Mesothelial cell of epicardium (in vitro differentiated cells): ENCODE measurements around the gene PRKG1. TPM values are rescaled to one million over a fixed set of nuclear protein-coding genes. Genes with fewer than 3 reads are reported as not detected.

Source experiments
- DNase-seq, 2 experiments: peaks; one replicate each; pipeline ENCODE4 v3.0.0; 2021; ENCODE audit warnings: low spot score in 2 of 2; ENCODE audit not compliant: unreplicated experiment in 2 of 2
- H3K27ac Mint-ChIP-seq: 2 replicates; pipeline ENCODE4 v1.8.0; 2021; ENCODE audit warnings: mixed read lengths
- H3K27me3 Mint-ChIP-seq: 2 replicates; pipeline ENCODE4 v1.8.0; 2021; ENCODE audit warnings: low read depth, mixed read lengths
- H3K36me3 Mint-ChIP-seq: 2 replicates; pipeline ENCODE4 v1.8.0; 2021; ENCODE audit warnings: mixed read lengths
- H3K4me1 Mint-ChIP-seq: 2 replicates; pipeline ENCODE4 v1.8.0; 2021; ENCODE audit warnings: mixed read lengths
- H3K4me3 Mint-ChIP-seq: 2 replicates; pipeline ENCODE4 v1.8.0; 2021; ENCODE audit warnings: mild to moderate bottlenecking, moderate library complexity, mixed read lengths
- H3K9me3 Mint-ChIP-seq: 2 replicates; pipeline ENCODE4 v1.8.0; 2021; ENCODE audit warnings: mixed read lengths
- total RNA-seq: library from RNA; stranded (reverse); gene quantifications from 3 replicates; pipeline ENCODE4 v1.2.1, GENCODE V29; 2021
- TF ChIP-seq, protein P1 (sequence below): fragments of 200-600 bp; sonication (generic); IDR thresholded peaks from one replicate; pipeline ENCODE4 v1.5.0; 2021; ENCODE audit warnings: antibody characterized with exemption; ENCODE audit not compliant: unreplicated experiment

The PRKG1 gene
- total RNA-seq, 1 donor from 2014 or later, result 37.0 TPM

DNA sequence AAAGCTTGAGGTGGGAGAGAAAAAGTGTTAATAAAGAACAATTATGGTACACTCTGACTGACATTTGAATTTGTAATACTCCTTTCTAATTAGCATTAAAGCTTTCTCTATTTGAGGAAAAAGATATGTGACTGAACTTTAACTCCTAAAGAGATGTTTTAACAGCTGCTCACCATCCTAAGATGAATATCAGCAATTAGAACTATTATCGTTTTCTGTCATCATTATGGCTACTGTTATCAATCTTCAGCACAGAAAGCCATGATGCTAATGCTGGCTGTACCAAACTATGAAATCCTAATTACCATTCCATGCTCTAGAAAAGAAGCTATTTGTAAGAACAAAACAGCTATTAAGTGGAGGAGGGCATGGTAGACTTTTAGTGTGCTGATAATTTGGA, 853.9 kb downstream of the PRKG1 start:
- Mint-ChIP-seq H3K27me3 (no peaks in the 10 kb centered on the region), H3K27ac (no peak overlapping the region), H3K4me3 (no peak overlapping the region), H3K4me1 (peaks cover 1% of the 10 kb centered on the region), H3K9me3 (peaks cover 15% of the 10 kb centered on the region), H3K36me3 (peaks cover 13% of the 10 kb centered on the region)
- no peak for DNase-seq
- TF ChIP-seq, protein P1, sequence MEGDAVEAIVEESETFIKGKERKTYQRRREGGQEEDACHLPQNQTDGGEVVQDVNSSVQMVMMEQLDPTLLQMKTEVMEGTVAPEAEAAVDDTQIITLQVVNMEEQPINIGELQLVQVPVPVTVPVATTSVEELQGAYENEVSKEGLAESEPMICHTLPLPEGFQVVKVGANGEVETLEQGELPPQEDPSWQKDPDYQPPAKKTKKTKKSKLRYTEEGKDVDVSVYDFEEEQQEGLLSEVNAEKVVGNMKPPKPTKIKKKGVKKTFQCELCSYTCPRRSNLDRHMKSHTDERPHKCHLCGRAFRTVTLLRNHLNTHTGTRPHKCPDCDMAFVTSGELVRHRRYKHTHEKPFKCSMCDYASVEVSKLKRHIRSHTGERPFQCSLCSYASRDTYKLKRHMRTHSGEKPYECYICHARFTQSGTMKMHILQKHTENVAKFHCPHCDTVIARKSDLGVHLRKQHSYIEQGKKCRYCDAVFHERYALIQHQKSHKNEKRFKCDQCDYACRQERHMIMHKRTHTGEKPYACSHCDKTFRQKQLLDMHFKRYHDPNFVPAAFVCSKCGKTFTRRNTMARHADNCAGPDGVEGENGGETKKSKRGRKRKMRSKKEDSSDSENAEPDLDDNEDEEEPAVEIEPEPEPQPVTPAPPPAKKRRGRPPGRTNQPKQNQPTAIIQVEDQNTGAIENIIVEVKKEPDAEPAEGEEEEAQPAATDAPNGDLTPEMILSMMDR, result no peak

DNA sequence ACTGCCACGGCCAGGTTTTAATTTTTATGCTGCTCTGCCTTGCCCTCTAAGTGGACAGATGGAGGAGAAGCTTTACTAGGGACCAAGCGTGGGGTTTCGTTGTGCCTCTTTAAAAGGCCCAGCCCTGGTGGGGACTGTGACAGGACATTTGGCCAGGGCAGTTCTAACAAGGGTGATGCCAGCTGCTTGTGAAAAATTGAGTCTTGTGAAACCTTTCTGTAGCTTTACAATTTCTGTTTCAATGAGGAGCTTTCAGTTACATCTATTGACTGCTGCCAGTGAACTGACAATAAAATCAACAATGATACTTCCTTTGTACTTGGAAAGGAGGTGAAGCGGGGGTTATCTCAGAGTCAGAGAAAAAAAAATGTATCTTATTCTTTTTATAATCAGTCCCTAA, 858.2 kb downstream of the PRKG1 start:
- Mint-ChIP-seq H3K27ac (no peak overlapping the region), H3K36me3 (no peaks in the 10 kb centered on the region), H3K4me1 (peaks cover 3% of the 10 kb centered on the region), H3K9me3 (no peaks in the 10 kb centered on the region), H3K4me3 (no peak overlapping the region), H3K27me3 (no peaks in the 10 kb centered on the region)
- no peak for DNase-seq
- TF ChIP-seq, protein P1, result no peak

DNA sequence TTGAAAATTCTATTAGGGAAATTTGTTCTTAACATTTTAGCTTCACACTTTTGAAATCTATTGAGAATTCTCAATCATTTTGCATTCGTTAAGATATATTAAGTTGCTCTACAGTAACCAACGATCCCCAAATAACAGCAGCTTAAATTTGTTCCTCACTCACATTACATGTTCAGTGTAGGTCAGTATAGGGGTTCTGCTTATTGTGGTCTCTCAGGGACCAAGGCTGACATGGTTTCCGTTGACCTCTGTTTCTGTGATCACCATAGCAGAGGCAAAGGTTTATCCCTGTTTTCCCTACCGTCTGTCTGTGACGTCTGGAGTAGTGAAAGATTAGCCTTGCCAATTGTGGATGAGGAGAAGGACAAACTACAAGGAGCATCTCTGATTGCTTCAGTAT, 860.1 kb downstream of the PRKG1 start:
- TF ChIP-seq, protein P1, result no peak
- Mint-ChIP-seq H3K9me3 (no peaks in the 10 kb centered on the region), H3K27me3 (no peaks in the 10 kb centered on the region), H3K4me1 (peaks cover 2% of the 10 kb centered on the region), H3K4me3 (no peak overlapping the region), H3K36me3 (no peaks in the 10 kb centered on the region), H3K27ac (no peak overlapping the region)
- DNase-seq, result no peak

- Mint-ChIP-seq H3K27ac (no peak overlapping the region), H3K27me3 (no peaks in the 10 kb centered on the region), H3K4me1 (peaks cover 2% of the 10 kb centered on the region), H3K9me3 (no peaks in the 10 kb centered on the region), H3K4me3 (no peak overlapping the region), H3K36me3 (no peaks in the 10 kb centered on the region)
- TF ChIP-seq, protein P1, result no peak
- no peak for DNase-seq
Observed at GRCh38 chr10:51935341-51935740, 861.1 kb downstream of the PRKG1 start.

GRCh38 chr10:51937308-51938140, 863.2 kb downstream of the PRKG1 start:
- Mint-ChIP-seq H3K36me3 (no peaks in the 10 kb centered on the region), H3K27me3 (no peaks in the 10 kb centered on the region), H3K4me1 (peaks cover 2% of the 10 kb centered on the region), H3K9me3 (no peaks in the 10 kb centered on the region), H3K4me3 (no peak overlapping the region), H3K27ac (no peak overlapping the region)
- no peak for DNase-seq
- TF ChIP-seq, protein P1, result no peak
